GM18498 (cell line): ENCODE measurements around the gene TIA1.
"Not testable (repeated sequence)": the region's sequence is repeated elsewhere in the genome, so short reads cannot be mapped to it uniquely, and the experiment has no call there.

ENCODE experiments used
- ATAC-seq: cut with Tn5 transposase; IDR thresholded peaks from one replicate; pipeline ENCODE4 v1.9.1; 2021; ENCODE audit warnings: mild to moderate bottlenecking, moderate library complexity; ENCODE audit not compliant: unreplicated experiment

Gene TIA1

DNA sequence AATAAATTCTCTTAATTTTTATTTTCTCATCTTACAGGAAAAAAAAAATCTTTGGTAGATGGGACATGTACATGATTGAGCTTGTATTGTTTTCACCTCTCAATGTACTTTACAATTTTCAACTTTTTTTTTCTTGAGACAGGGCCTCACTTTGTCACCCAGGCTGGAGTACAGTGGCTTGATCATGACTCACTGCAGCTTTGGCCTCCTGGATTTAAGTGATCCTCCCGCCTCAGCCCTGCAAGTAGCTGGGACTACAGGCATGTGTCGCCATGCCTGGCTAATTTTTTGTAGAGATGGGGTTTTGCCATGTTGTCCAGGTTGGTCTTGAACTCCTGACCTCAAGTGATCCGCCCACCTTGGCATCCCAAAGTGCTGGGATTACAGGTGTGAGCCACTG is 25.1 kb downstream of the TIA1 start:
- not testable (repeated sequence) for ATAC-seq

GRCh38 chr2:70214953-70215549 is 33.4 kb downstream of the TIA1 start:
- ATAC-seq: no peak

DNA sequence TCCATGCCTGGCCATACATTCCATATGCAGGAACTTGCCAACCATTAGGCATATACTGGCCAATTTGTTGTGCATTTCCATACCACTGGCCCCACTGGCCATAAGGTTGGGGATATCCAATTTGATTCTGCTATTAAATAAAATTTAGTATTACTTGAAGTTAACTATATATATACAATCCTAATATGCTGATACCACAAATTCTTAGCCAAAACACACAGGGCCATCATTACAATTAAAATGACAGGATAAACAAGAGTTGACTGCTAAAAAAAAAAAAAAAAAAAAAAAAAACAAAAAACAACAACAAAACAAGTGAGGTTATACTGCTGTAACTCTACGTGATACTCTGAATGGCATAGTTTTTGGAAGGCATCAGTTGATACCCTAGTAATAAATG is 34.1 kb downstream of the TIA1 start:
- ATAC-seq: no peak

DNA sequence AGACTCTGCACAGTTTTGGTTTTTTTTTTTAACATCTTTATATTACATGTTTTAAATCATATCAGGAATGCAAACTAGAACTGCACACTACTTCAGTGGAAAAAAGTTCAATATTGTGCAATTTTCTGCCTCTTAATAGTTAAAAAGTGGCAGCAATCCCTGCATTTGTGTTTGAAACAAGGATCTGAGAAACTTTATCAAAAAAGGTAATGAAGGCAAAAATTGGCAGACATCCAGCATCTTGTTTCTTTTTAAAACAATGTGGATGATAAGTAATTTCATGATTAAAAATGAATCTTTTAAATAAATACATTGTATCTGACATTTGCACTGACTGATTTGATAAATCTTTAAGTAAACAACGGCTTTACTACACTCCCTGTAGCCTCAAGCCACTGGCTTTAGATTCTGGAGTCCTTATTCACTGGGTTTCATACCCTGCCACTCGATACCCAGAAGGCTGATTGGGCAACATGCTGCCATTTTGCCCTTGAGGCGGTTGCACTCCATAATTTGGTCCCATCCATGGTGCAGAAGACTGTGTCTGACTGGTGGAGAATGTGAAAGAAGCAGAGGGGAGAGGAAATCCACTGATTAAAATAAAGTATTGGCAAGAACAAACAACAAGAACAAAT is 36.0 kb downstream of the TIA1 start:
- no peak for ATAC-seq

DNA sequence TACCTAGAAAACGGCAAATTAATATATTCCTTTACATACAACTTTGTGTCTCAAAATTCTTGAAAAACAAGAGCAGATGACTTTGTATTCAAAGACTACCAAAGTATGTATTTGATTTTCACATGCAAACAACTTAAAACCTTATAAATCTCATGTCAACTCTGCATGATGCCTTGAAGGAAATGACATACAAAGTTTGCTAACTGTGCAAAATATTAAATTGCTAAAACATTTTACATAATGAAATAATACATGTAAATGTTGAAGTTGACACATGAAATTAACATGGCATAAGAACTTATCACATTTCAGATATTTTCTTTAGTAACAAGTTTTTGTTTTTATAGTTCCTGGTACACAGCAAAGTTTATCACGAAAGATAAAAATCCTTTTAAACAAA is 36.8 kb downstream of the TIA1 start:
- ATAC-seq: no peak

DNA sequence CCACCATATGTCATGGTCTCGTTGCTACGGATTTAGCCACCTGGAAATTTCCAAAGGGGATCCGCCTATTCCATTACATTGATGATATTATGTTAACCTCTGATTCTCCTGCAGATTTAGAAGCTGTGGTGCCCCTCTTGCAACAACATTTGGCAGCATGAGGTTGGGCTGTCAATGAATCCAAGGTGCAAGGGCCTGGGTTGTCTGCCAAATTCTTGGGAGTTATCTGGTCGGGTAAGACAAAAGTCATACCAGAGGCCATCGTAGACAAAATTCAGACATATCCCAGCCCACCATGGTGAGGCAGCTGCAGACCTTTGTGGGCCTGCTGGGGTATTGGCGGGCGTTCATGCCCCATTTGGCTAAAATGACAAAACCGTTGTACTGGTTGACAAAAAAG is 44.0 kb downstream of the TIA1 start:
- no peak for ATAC-seq

- ATAC-seq: no peak
Observed at GRCh38 chr2:70203086-70203485, 45.3 kb downstream of the TIA1 start.

GRCh38 chr2:70202236-70202806 is 46.1 kb downstream of the TIA1 start:
- ATAC-seq: no peak

DNA sequence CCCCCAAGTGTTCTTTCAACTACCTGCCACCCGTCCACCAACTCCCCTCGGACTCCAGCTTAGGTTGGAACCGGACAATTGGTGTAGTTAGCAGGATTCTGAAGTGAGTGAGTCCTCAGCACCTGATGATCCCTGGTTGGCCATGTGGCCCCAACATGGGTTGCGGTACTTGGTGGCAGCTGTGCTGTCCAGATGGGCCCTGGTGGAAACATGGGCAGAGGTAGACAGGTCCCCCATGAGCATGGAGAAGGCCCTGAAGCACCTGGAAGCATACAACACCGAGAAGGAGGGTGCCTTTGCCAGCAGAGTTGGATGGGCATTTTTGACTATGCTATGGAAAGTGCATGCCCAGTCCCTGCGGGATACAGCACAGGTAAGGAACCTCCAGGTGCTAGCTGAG is 46.6 kb downstream of the TIA1 start:
- ATAC-seq: no peak

- ATAC-seq: no peak
Observed at GRCh38 chr2:70201225-70201768, 47.1 kb downstream of the TIA1 start.

GRCh38 chr2:70199320-70199864 is 49.0 kb downstream of the TIA1 start:
- ATAC-seq: no peak

DNA sequence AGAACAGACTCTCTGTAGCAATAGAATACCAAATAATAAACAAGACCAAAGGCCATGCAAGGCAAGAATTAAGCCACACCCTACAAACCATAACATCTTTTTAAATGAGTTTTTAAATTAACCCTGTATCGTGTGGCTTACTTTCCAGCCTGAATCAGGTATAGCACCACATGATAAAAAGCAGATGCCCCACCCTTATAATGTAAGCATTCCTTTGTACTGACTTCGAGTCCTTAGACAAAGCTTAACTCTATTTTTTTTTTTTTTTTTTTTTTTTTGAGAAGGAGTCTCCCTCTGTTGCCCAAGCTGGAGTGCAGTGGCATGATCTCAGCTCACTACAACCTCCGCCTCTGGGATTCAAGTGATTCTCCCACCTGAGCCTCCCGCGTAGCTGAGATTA is 55.9 kb downstream of the TIA1 start:
- ATAC-seq: no peak

DNA sequence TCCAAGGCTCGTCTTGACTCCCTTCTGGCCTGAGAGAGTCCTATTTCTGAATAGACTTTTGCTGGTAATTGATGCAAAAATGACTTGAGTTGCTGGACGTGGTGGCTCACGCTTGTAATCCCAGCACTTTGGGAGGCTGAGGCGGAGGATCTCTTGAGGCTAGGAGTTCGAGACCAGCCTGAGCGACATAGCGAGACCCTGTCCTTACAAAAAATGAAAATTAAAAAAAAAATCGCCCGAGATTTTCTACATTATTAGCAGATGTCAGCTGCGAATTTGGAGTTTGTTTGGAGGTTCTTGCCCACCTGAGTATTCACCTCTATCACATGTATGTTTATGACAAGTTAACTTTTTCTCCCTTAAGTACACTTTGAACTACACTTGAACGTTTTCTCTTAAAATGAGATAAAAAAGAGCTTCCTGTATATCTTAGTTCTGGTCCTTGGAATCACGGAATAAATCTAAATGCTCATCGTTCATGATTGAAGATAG is 57.1 kb downstream of the TIA1 start:
- no peak for ATAC-seq

DNA sequence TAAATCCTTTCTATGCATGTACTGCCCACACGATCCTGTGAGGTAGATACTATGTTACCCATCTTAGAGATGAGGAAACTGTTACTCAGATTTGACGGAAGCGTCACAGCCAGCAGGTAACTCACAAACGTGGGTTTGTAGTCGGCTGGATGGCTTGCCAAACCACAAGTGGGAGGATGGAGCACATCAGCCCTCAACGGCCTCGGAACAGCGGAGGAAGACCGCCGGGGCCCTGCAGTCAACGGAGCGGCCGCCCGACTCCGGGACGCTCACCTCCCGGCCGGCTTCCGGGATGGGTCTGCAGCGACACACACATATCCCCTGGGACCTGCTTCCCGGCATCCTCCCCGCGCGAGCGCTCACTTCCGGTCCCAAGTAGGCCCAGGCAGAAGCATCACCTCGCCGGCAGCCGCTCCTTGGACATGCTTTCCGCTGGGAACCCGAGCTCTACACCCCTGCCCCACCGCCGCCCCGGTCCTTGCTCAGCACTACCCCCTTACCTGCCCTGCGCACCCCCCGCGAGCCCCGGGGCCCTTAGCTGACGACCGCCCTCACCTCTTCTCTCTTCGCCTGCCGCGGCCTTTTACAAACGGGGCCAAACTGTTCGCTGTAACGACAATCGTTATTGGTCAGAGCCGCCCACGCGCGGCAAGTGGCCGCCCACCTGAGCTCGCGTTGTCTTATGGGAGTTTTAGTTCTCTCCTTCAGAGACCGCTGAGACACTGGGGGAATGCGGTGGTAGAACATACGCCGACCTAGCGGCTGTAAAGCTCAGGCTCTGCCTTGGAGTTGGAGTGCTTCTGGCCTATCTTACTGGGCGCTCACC is 57.8 kb downstream of the TIA1 start, which contains the start of gene C2orf42:
Gene C2orf42 (minus strand): TSS at position 602 of the 826 bp plus-strand sequence. CDS start 9,034 bp downstream, outside the sequence.
- ATAC-seq: peak; percentile 86

DNA sequence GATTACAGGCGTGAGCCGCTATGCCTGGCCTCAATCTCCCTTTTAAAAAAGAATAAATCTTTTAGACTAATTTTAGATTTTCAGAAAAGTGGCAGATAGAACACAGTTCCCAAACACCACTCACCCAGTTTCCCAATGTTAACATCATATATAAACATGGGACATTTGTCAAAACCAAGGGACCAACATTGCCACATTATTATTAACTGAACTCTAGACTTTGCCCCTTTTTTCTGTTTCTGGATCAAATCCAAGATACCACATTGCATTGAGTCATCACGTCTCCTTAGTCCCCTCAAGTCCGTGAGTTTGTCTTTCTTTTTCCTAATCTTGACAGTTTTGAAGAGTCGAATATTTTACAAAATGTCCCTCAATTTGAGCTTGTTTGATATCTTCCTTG is 60.0 kb downstream of the TIA1 start:
- no peak for ATAC-seq

DNA sequence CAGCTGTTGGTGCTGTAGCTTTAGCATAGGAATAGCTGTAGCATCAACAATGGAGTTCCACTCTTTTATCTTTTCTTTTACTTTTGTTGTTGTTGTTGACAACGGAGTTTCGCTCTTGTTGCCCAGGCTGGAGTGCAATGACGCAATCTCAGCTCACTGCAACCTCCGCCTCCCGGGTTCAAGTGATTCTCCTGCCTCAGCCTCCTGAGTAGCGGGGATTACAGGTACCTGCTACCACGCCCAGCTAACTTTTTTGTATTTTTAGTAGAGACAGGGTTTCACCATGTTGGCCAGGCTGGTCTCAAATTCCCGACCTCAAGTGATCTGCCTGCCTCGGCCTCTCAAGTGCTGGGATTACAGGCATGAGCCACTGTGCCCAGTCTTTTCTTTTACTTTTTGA is 61.3 kb downstream of the TIA1 start:
- not testable (repeated sequence) for ATAC-seq

GRCh38 chr2:70182689-70183088 is 65.7 kb downstream of the TIA1 start:
- ATAC-seq: no peak

GRCh38 chr2:70181363-70181956 is 67.0 kb downstream of the TIA1 start:
- peak; percentile 67 for ATAC-seq

DNA sequence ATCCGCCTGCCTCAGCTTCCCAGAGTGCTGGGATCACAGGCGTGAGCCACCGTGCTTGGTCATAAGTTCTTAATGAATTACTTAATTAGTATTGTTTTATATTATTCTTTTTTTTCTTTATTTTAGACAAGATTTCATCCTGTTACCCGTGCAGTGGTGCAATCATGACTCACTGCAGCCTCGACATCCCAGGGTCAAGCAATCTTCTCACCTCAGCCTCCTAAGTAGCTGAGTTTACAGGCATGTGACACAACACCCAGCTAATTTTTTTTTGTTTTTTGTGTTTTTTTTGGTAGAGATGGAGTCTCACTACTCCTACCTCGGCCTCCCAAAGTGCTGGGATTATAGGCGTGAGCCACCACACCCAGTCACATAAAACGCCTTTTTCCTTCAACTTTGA is 74.9 kb downstream of the TIA1 start:
- no peak for ATAC-seq

DNA sequence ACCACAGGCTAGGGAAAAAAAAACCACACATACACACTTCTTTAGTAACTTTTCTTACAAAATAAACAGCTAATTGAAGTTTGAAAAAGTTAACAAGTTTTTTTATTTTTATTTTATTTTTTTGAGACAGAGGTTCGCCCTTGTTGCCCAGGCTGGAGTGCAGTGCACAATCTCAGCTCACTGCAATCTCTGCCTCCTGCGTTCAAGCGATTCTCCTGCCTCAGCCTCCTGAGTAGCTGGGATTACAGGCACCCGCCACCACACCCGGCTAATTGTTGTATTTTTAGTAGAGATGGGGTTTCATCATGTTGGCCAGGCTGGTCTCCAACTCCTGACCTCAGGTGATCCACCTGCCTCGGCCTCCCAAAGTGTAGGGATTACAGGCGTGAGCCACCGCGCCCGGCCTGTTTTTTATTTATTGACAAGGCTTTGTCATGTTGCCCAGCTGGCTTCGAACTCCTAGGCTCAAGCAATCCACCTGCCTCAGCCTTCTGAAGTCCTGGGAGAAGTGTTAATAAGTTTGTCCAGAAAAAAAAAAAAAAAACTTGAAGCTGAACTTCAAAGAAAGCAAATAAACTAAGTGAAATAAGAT is 78.7 kb downstream of the TIA1 start:
- not testable (repeated sequence) for ATAC-seq
